Sigmoid colon (tissue), 7 donors: ENCODE results near the gene AHCYL2. TPM values are rescaled to one million over a fixed set of nuclear protein-coding genes. Genes with fewer than 3 reads are reported as not detected.
A peak's percentile ranks its signal among the peaks of the same experiment; 100 is the strongest.

Experiments
- DNase-seq: peaks from one replicate; pipeline ENCODE4 v3.0.0-alpha.2; 2019
- H3K27ac ChIP-seq, 4 donors: fragments of 200-600 bp; sonication (generic); one replicate each; pipeline ENCODE4 v1.5.1; 2016 to 2019; ENCODE audit warnings: mild to moderate bottlenecking in 1 of 4
- H3K27me3 ChIP-seq, 3 donors: fragments of 200-600 bp; sonication (generic); one replicate each; pipeline ENCODE4 v1.5.1; 2019; ENCODE audit warnings: mild to moderate bottlenecking in 1 of 3
- H3K36me3 ChIP-seq, 4 donors: fragments of 200-600 bp; sonication (generic); one replicate each; pipeline ENCODE4 v1.5.1; 2016 to 2019
- H3K4me1 ChIP-seq, 4 donors: fragments of 200-600 bp; sonication (generic); one replicate each; pipeline ENCODE4 v1.5.1; 2017 to 2019
- H3K4me3 ChIP-seq, 4 donors: fragments of 200-600 bp; sonication (generic); one replicate each; pipeline ENCODE4 v1.5.1; 2017 to 2019; ENCODE audit warnings: mild to moderate bottlenecking in 2 of 4, moderate library complexity in 1 of 4
- H3K9me3 ChIP-seq, 4 donors: fragments of 200-600 bp in 3 of 4; sonication (generic) in 3 of 4; one replicate each; pipeline versions ENCODE4 v1.5.1 to v1.6.1; 2013 to 2019
- EP300 ChIP-seq, 4 donors: sonication (generic); formaldehyde crosslinking; IDR thresholded peaks; one replicate each; pipeline ENCODE4 v1.6.1; 2017; ENCODE audit warnings: antibody characterized with exemption in 4 of 4
- POLR2A ChIP-seq, 2 donors: fragments of 450-650 bp; IDR thresholded peaks; one replicate each; pipeline ENCODE4 v1.6.1; 2016; ENCODE audit warnings: antibody characterized with exemption in 2 of 2, mild to moderate bottlenecking in 2 of 2, moderate library complexity in 2 of 2
- POLR2AphosphoS5 ChIP-seq, 4 donors: sonication (generic); formaldehyde crosslinking; IDR thresholded peaks; one replicate each; pipeline ENCODE4 v1.6.1; 2017; ENCODE audit warnings: antibody characterized with exemption in 4 of 4
- WGBS, 2 donors: extraction: QIAGEN DNeasy Blood & Tissue Kit; methylation state at CpG; one replicate each; pipeline ENCODE4 v1.1.7; 2013; 5-methylcytosine and 5-hydroxymethylcytosine counted together
- intact Hi-C: fragments of 100-400 bp; cut with DNase I; formaldehyde crosslinking; loops from one replicate; pipeline ENCODE4 v1.15.1; 2023
- polyA plus RNA-seq, 3 donors: library from polyadenylated mRNA; stranded (reverse); fragments of 200-250 nt; gene quantifications; one replicate each; pipeline ENCODE4 v1.2.3, GENCODE V29; 2013
- total RNA-seq, 4 donors: library from RNA; depleted of rRNA; stranded (reverse); fragments of >200 nt; gene quantifications; one replicate each; pipeline ENCODE4 v1.1.0, GENCODE V29; 2016
- TF ChIP-seq, protein P1 (sequence below), 4 experiments: fragments of 450-650 bp in 3 of 4; fragments of 200-600 bp in 1 of 4; IDR thresholded peaks; one replicate each; pipeline ENCODE4 v1.5.1; 2016 to 2019; ENCODE audit warnings: antibody characterized with exemption in 4 of 4, mild to moderate bottlenecking in 3 of 4, moderate library complexity in 2 of 4
- donor health status: healthy with polysubstance abuse.
- donor health status: Bipolar disorder and iron deficiency.
- donor health status: healthy.

Gene AHCYL2
- total and polyA plus RNA-seq, 7 donors, result 12.5 to 219 (median 16.8) TPM

DNA sequence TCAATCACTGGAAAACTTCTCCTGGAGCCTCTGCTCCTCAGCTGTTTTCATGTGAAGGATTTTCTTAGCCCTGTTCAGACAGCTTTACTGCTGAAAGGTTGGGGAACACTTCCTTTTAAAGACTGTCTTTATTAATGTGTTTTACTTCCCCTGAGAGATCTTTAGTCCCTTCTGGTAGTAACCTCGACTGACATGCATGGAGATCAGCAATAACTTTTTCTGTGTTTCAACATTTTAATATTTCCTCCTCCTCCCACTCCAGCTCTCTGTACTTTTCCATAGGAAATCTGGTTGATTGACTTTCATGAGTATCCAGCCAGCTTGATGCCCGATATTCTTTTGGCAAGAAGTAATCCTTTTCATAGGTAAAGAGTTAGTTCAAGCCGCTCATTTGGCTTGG lies 146.7 kb downstream of the AHCYL2 start:
- TF ChIP-seq, protein P1, sequence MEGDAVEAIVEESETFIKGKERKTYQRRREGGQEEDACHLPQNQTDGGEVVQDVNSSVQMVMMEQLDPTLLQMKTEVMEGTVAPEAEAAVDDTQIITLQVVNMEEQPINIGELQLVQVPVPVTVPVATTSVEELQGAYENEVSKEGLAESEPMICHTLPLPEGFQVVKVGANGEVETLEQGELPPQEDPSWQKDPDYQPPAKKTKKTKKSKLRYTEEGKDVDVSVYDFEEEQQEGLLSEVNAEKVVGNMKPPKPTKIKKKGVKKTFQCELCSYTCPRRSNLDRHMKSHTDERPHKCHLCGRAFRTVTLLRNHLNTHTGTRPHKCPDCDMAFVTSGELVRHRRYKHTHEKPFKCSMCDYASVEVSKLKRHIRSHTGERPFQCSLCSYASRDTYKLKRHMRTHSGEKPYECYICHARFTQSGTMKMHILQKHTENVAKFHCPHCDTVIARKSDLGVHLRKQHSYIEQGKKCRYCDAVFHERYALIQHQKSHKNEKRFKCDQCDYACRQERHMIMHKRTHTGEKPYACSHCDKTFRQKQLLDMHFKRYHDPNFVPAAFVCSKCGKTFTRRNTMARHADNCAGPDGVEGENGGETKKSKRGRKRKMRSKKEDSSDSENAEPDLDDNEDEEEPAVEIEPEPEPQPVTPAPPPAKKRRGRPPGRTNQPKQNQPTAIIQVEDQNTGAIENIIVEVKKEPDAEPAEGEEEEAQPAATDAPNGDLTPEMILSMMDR (IDR thresholded peaks at IDR 0.05), result no peak
- TF ChIP-seq EP300 (IDR thresholded peaks at IDR 0.05) (no peak), POLR2AphosphoS5 (IDR thresholded peaks at IDR 0.05) (no peak), POLR2A (IDR thresholded peaks at IDR 0.05) (no peak)
- H3K4me1 ChIP-seq, result peaks cover 0 to 3% (median 0%) of the 10 kb centered on the region in 4 donors
- H3K36me3 ChIP-seq, result no peaks in the 10 kb centered on the region
- H3K9me3 ChIP-seq, result no peaks in the 10 kb centered on the region
- H3K27me3 ChIP-seq, result no peaks in the 10 kb centered on the region
- no peak for DNase-seq
- intact Hi-C loops, result no loop called here
- no peak overlapping the region for H3K27ac ChIP-seq
- WGBS, 2 donors, result 61 to 72% methylated on average over 3 of the region's 3 CpGs
- H3K4me3 ChIP-seq, result no peak overlapping the region

GRCh38 chr7:129373651-129374428 lies 149.0 kb downstream of the AHCYL2 start:
- intact Hi-C loops, result no loop called here
- Histone ChIP-seq H3K27me3 (no peaks in the 10 kb centered on the region), H3K4me3 (no peak overlapping the region), H3K27ac (no peak overlapping the region), H3K36me3 (no peaks in the 10 kb centered on the region), H3K4me1 (no peaks in the 10 kb centered on the region), H3K9me3 (no peaks in the 10 kb centered on the region)
- no peak for DNase-seq
- 92 to 94% methylated on average over 3 of the region's 3 CpGs for WGBS, 2 donors
- TF ChIP-seq POLR2A (IDR thresholded peaks at IDR 0.05) (no peak), EP300 (IDR thresholded peaks at IDR 0.05) (no peak), POLR2AphosphoS5 (IDR thresholded peaks at IDR 0.05) (no peak)
- TF ChIP-seq, protein P1 (IDR thresholded peaks at IDR 0.05), result no peak

DNA sequence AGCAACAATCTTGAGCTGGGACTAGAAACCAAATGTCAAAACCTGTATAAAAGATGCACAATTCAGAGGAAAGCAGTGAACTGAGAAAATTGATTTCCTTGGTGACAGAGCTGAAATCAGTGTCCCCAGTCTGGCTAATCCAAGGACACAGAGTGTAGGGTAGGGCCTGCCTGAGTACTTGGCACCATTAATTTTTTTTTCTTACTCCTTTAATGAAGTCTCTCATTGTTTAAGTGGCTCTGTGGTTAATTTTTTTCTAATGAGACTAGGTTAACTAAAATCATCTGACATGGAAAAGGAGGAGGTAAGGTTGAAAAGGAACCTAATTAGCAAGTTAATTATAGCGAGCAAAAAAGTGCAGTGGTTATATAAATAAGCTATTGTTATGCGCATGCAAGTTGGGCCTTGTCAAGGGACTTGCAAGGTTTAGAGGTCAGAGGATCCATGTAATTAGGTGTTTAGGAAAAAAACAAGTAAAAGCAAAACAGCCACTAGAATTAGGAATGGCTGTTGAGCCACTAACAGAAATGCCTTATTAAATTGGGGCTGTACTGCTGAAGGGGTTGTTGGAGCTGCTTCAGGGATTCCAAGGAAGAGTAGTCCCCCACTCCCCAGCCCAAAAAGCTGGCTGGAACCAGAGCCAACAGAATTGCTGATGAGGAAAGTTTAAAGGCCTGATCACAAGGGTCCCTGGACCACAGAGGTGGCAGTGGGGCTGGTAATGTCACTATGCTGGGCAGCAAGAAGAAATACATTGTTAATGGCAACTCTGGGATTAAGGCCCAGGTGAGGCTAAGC lies 150.5 kb downstream of the AHCYL2 start:
- intact Hi-C loops, result no loop called here
- Histone ChIP-seq H3K27me3 (no peaks in the 10 kb centered on the region), H3K9me3 (no peaks in the 10 kb centered on the region), H3K4me1 (no peaks in the 10 kb centered on the region), H3K27ac (no peak overlapping the region), H3K36me3 (peaks cover 0 to 10% (median 0%) of the 10 kb centered on the region in 4 donors), H3K4me3 (no peak overlapping the region)
- TF ChIP-seq POLR2A (IDR thresholded peaks at IDR 0.05) (no peak), POLR2AphosphoS5 (IDR thresholded peaks at IDR 0.05) (no peak), EP300 (IDR thresholded peaks at IDR 0.05) (no peak)
- TF ChIP-seq, protein P1 (IDR thresholded peaks at IDR 0.05), result no peak
- WGBS, 2 donors, result 91 to 92% methylated on average over 2 of the region's 2 CpGs
- no peak for DNase-seq

DNA sequence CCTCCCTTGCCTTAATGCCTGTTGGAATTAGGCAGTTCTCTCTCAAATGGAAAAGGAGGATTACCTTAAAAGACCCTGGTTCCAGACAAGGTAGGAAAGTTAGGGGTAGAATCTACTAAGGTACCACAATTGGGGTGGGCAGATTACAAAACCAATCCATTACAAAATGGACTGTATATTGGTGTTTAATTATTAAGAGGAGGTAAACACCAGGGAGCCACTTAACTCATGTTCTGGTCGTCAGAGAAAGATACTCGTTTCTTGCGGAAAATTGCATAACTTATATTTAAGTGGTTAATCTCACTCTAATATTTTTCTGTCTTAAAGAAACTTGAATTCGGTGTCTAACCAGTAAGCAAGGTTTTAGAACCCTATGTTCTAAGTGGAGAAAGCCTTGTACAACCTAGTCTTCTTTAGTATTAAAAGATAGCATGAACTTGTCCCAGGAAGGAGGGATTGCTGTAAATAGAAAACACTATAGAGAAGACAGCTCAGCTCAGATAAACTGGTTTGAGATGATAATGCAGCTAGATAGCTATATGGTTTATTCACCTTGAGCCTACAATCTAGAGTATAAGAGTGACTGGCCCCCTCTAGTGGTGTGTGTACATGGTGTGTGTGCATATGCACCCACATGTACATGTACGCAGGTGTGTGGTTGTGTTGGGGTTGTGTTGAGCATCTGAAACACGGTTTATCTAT lies 151.4 kb downstream of the AHCYL2 start:
- TF ChIP-seq, protein P1 (IDR thresholded peaks at IDR 0.05), result peak in 2 of 4 experiments; percentile 28 to 34
- no peak for TF ChIP-seq POLR2A (IDR thresholded peaks at IDR 0.05)
- intact Hi-C loops, result no loop called here
- no peaks in the 10 kb centered on the region for H3K9me3 ChIP-seq

More for the DNA sequence above, 151.4 kb downstream of the AHCYL2 start:
- H3K4me1 ChIP-seq, result no peaks in the 10 kb centered on the region
- peaks cover 0 to 14% (median 0%) of the 10 kb centered on the region in 4 donors for H3K36me3 ChIP-seq
- H3K27ac ChIP-seq, result no peak overlapping the region
- no peak for DNase-seq
- H3K4me3 ChIP-seq, result no peak overlapping the region
- H3K27me3 ChIP-seq, result no peaks in the 10 kb centered on the region
- 47 to 70% methylated on average over 6 of the region's 6 CpGs for WGBS, 2 donors
